GM15510 (cell line): ENCODE results near the gene HS3ST6.

ENCODE experiments used
- POLR2A ChIP-seq: IDR thresholded peaks from 3 replicates; pipeline ENCODE4 v1.6.1; 2011; ENCODE audit warnings: borderline replicate concordance; ENCODE audit not compliant: insufficient read length; ENCODE audit errors: extremely low read depth

The HS3ST6 gene

DNA sequence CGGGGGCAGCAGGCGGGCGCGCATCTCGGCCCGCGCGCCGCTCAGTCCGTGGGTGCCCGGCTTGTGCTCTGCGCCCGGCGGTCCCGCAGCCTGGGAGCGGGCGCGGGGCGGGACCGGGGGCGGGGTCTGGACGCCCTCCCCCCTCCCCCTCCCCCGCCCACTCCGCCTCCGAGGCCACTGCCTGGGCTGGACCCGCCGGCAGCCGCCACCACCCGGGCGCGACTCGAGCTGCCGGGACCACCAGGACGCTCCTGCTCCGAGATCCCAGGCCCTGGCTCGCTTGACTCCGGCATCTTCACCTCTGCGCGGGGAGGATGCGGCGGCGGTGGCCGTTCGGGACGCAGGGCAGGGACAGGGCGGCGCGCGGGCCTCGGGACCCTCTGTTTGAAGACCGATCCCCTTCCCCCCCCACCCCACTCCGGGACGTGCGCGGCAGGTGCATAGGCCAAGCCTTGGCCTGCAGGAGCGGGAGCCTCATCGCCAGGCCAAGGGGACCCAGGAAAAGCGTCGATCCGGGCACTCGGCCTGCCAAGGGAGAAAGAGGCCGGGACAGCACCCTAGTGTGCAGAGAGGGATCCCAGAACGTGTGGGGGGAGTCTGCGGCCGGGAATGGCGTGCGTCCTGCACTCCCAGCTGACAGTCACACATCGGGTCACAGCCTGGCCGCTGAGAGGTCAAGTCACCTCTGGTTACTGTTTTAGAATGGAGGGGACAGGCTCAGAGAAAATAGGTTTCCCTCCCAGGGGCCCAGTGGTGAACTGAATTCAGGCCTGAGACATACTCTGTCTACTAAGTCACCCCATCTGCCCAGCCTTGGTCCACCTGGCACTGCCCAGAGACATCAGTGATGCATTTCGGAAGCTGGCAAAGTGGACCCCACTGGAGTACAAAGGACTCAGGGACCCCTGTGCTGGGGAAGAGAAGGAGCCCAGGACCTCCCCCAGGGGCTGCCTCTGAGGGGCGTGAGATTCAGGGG lies at the start of gene HS3ST6:
Gene HS3ST6 (minus strand): TSS at position 65 of the 976 bp plus-strand sequence. CDS start 92 bp downstream, outside the sequence.
- TF ChIP-seq POLR2A, result no peak

- TF ChIP-seq POLR2A, result no peak
Observed at GRCh38 chr16:1966460-1966859, 48.2 kb upstream of the HS3ST6 start, which contains the start of gene RNF151. RNF151 (plus strand) TSS chr16:1966856; CDS start chr16:1966882, 26 bp downstream.

GRCh38 chr16:1965396-1966001 lies 47.3 kb upstream of the HS3ST6 start:
- no peak for TF ChIP-seq POLR2A

DNA sequence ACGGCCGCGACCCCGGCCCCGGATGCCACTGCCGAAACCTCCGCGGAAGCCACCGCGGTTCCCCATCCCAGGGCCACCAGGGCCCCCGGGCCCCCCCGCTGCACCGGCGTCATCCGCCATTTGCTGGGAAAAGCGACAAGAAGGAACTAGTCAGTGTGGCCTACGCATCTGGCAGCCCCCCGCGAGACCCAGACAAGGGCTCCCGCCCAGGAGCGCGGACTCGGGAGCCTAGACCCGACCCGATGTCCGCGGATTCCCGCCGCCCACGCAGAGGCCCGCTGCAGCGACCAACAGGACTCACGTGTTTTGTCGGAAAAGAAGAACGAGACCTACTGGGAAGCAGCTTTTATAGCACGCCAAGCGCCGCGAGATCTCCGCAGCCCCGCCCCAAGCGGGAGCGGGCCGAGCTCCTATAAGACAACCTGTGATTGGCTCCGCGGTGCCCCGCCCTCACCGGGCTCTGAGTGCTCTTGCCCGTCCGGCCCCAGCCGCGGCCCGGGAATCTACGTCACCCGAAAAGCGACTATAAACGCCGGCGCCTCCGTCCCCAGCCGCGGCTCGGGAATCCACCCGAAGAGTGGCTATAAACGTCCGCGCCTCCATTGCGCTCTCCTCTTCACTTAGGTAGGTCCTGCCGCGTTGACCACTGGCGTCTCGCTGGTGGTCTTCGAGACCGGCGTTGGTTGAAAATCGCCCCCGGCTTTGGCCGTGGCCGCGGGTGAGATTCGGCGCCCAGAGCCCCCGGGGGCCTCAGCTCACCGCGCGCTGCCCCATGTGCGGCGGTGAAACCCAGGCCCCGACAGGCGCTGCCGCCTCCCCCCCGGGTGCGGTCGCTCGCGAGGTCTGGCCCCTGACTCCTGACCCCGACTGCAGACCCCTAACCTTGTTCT lies 46.5 kb upstream of the HS3ST6 start, which contains the start of gene RPS2:
Gene RPS2 (minus strand): TSS at position 321 of the 890 bp plus-strand sequence. CDS start 201 bp downstream, at position 120.
- TF ChIP-seq POLR2A, result peak; percentile 100

DNA sequence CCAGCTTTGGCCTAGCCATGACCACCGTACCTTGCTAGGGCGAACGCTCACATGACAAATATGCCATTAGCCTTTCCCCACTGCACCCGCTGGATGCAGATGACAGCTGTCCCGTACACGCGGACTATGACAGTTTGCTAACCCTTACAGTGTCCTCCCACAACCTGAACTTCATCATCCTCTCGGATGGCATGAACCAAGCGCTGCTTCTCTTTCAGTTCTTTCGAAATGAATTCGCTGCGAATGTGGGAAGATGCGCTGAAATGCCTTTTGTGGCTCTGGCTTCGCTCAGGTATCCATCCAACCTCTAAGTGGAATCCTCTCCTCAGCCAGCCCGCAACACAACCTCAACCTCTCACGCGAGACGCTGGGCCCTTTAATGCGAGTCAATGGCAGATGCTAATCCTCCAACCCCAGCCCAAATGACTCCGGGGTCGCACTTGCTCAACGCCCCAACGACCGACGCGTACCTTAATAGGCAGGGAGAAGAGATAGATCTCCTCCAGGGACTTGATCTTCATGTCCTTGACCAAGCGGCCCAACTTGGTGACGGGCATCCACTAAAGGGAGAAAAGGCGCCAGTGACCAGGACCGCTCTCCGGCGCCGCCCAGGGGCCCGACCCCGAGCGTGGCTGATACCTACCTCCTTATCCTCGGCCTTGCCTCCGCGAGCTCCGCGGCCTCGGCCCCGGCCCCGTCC lies 45.7 kb upstream of the HS3ST6 start:
- no peak for TF ChIP-seq POLR2A

GRCh38 chr16:1961651-1962067 lies 43.4 kb upstream of the HS3ST6 start:
- TF ChIP-seq POLR2A, result no peak

- peak; percentile 49 for TF ChIP-seq POLR2A
Observed at GRCh38 chr16:1960665-1961630, 42.7 kb upstream of the HS3ST6 start.

- TF ChIP-seq POLR2A, result peak; percentile 96
Observed at GRCh38 chr16:1959269-1960039, 41.2 kb upstream of the HS3ST6 start, which contains the start of gene NDUFB10. NDUFB10 (plus strand) TSS chr16:1959538; CDS start chr16:1959625, 87 bp downstream.

DNA sequence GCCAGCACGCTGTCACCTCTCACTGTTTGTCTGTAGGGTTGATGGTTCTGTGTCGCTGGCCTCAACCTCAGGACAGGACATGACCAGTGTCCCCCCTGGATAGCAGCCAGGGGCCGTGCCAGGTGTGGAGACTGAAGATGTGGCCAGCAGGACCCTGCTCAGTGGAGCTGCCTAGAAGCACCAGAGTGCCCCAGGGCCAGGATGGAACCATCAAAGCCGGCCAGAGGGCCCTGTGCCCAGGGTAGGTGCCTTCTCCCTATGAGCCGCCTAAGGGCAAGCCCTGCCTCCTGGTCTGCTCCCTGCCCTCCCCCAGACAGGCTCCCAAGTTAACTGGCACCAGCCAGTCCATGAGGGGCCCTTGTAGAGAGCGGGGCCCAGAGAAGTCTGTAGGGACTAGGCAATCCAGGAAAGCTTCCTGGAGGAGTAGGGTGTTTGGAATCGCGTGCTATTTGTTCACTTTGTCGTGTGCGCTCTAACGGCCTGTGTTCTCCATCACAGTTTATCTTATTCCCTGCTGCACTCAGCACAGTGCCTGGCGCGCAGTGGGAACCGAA lies 40.6 kb upstream of the HS3ST6 start:
- TF ChIP-seq POLR2A, result no peak

GRCh38 chr16:1953734-1954133 lies 35.5 kb upstream of the HS3ST6 start:
- no peak for TF ChIP-seq POLR2A

DNA sequence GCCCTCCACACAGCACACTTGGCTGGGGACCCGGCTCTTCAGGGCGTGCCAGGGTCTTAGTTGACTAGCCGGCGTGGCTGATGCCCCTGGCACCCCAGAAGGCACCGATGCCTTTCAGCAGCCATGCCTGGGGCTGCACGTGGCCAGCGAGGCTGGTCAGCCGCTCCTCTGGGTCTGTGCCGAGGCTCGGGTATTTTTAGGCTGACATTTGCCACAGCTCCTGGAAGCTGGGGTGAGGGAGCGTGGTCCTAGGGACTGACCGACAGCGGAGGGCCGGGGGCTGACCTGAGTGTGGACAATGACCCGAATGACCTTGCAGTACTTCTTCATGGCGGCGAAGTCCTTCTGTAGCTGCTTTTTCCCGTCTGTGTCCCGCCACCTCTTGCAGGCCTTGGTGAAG lies 32.3 kb upstream of the HS3ST6 start:
- TF ChIP-seq POLR2A, result no peak

DNA sequence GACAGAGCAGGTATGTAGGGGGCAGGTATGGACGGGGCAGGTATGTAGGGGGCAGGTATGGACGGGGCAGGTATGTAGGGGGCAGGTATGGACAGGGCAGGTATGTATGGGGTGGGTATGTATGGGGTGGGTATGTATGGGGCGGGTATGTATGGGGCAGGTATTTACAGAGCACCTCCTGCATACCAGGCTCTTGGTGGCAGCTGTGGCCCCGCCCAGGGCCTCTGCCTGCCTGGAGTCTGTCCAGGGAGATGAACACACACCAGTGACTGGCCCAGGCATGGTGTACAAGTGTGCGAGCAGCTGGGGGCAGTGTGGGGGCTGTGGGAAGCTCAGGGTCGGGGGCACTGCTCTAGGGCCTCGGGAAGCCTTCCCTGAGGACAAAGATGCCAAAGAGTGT lies 31.8 kb upstream of the HS3ST6 start:
- TF ChIP-seq POLR2A, result no peak
